HFF-Myc (cell line): Measurements from ENCODE around the gene RGS4.
"Not testable (repeated sequence)": the region's sequence is repeated elsewhere in the genome, so short reads cannot be mapped to it uniquely, and the experiment has no call there.

Experiments used
- DNase-seq: peaks from one replicate; pipeline ENCODE4 v3.0.0-alpha.2; 2011; ENCODE audit warnings: low read depth; ENCODE audit errors: extremely low read depth
- H3K4me3 ChIP-seq: replicated peaks from 2 replicates; pipeline ENCODE4 v1.5.1; 2011; ENCODE audit warnings: low read depth, mild to moderate bottlenecking, control low read depth, low read length
- TF ChIP-seq, protein P1 (sequence below): IDR thresholded peaks from 2 replicates; pipeline ENCODE4 v1.5.1; 2012; ENCODE audit warnings: mild to moderate bottlenecking, low read depth, low read length, control low read depth; ENCODE audit errors: missing control alignments

Gene RGS4

GRCh38 chr1:163082971-163083370 is 13.8 kb downstream of the RGS4 start:
- no peak for DNase-seq
- TF ChIP-seq, protein P1, sequence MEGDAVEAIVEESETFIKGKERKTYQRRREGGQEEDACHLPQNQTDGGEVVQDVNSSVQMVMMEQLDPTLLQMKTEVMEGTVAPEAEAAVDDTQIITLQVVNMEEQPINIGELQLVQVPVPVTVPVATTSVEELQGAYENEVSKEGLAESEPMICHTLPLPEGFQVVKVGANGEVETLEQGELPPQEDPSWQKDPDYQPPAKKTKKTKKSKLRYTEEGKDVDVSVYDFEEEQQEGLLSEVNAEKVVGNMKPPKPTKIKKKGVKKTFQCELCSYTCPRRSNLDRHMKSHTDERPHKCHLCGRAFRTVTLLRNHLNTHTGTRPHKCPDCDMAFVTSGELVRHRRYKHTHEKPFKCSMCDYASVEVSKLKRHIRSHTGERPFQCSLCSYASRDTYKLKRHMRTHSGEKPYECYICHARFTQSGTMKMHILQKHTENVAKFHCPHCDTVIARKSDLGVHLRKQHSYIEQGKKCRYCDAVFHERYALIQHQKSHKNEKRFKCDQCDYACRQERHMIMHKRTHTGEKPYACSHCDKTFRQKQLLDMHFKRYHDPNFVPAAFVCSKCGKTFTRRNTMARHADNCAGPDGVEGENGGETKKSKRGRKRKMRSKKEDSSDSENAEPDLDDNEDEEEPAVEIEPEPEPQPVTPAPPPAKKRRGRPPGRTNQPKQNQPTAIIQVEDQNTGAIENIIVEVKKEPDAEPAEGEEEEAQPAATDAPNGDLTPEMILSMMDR = no peak
- no peak overlapping the region for H3K4me3 ChIP-seq

DNA sequence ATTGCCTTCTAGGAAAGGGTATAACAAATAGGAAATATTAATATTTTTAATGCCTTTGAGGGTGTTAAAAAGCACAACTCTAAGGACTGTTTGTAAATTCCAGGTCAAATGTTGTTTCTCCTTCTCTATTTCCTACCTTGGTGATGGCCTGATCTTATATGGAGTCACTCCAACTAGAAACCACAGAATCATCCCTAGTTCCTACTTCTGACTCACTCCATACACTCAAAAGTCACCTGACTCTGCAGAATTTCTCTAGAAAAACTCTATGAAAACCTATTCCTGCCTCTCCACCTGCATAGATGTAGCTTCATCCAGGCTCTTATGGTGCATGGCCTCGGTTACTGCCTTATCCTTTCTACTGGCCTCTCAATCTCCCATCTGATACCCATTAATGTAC is 14.5 kb downstream of the RGS4 start:
- no peak overlapping the region for H3K4me3 ChIP-seq
- TF ChIP-seq, protein P1 = no peak
- DNase-seq = no peak

DNA sequence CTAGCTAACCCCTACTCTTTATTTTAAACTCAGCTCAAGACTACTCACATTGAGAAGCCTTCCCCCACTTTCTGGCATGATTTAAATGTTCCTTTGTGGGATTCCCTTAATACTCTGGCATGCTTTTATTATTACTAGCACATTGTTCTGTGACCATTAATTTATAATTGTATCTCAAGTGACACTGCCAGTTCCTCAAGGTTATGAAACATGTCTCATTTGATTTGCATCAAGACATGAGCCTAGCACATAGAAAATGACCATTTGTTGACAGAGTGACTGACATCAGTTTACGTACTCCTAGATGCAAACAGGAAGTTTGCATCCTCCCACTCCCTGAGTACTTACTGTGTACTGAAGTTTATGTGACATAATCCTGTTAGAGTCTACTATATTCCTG is 15.2 kb downstream of the RGS4 start:
- no peak overlapping the region for H3K4me3 ChIP-seq
- TF ChIP-seq, protein P1 = no peak
- no peak for DNase-seq

DNA sequence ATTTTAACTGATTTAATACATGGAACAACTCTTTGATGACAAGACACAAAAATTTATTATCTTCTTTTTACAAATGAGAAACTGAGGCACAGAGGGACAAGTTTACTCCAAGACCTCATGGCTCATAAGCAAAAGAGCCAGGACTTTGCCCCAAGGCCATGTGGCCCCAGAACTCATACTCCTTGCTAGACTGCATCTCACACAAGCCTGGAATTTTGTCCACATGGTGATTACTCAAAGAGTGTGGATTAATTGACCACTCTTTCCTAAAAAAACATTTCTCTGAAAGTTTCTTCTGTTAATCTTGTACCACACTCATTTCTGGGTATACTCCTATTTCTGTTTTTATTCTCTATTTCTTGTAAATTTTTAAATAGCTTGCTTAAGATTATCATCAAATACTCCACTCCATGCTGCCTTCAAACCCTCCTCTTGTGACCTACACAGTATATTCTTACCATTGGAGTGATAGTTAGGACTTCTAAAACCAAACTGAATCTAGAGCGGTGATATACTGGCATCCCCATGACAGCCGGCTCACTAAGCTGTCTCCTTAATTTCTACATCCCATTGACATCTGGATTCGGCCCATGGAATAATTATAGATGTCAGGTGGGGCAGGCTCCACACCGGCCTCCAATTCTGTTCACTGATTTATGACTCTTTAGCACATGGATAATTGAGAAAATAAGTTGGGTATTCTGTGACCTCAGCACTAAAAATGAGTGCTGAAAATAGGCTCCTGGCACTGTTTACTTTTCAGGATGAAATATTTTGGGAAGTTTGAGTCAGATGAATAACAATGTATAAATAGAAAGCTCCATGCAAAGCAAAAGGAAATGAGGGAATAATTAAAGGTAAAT is 16.1 kb downstream of the RGS4 start:
- TF ChIP-seq, protein P1 = no peak
- DNase-seq = no peak
- H3K4me3 ChIP-seq = no peak overlapping the region

GRCh38 chr1:163085904-163086268 is 16.7 kb downstream of the RGS4 start:
- no peak overlapping the region for H3K4me3 ChIP-seq
- TF ChIP-seq, protein P1 = no peak
- no peak for DNase-seq

- not testable (repeated sequence) for H3K4me3 ChIP-seq, DNase-seq
These were observed 20.0 kb downstream of the RGS4 start for GRCh38 chr1:163089117-163089516.

GRCh38 chr1:163090321-163090945 is 21.3 kb downstream of the RGS4 start:
- no peak overlapping the region for H3K4me3 ChIP-seq
- DNase-seq = no peak
- TF ChIP-seq, protein P1 = no peak
